Liver (tissue), 9 donors: ENCODE measurements around the gene PAIP1. TPM values are rescaled to one million over a fixed set of nuclear protein-coding genes. Genes with fewer than 3 reads are reported as not detected.
A peak's percentile ranks its signal among the peaks of the same experiment; 100 is the strongest.

Experiments
- DNase-seq: peaks from one replicate; pipeline ENCODE4 v3.0.0-alpha.2; 2017; ENCODE audit warnings: low spot score
- H3K27ac ChIP-seq, 2 donors: one replicate each; pipeline ENCODE4 v1.7.0; 2013; ENCODE audit warnings: inconsistent platforms in 2 of 2, low read length in 2 of 2, control low read depth in 1 of 2, low read depth in 1 of 2, mild to moderate bottlenecking in 1 of 2
- H3K27me3 ChIP-seq, 4 donors: one replicate each; pipeline versions ENCODE4 v1.6.1 to v1.7.0; 2013; ENCODE audit warnings: low read length in 3 of 4, inconsistent platforms in 1 of 4, mild to moderate bottlenecking in 1 of 4, moderate library complexity in 1 of 4; ENCODE audit not compliant: control insufficient read depth in 4 of 4, insufficient read depth in 4 of 4
- H3K36me3 ChIP-seq, 4 donors: one replicate each; pipeline versions ENCODE4 v1.6.1 to v1.7.0; 2013; ENCODE audit warnings: low read length in 3 of 4, mild to moderate bottlenecking in 3 of 4, low read depth in 1 of 4, moderate library complexity in 1 of 4; ENCODE audit not compliant: control insufficient read depth in 4 of 4, insufficient read depth in 3 of 4
- H3K4me1 ChIP-seq, 4 donors: one replicate each; pipeline versions ENCODE4 v1.6.1 to v1.7.0; 2013; ENCODE audit warnings: low read length in 3 of 4, mild to moderate bottlenecking in 3 of 4, moderate library complexity in 1 of 4; ENCODE audit not compliant: control insufficient read depth in 4 of 4, insufficient read depth in 4 of 4
- H3K4me3 ChIP-seq, 3 donors: one replicate each; pipeline versions ENCODE4 v1.6.1 to v1.7.0; 2013; ENCODE audit warnings: low read length in 3 of 3, control low read depth in 1 of 3, low read depth in 1 of 3, mild to moderate bottlenecking in 1 of 3
- H3K9ac ChIP-seq, 2 donors: one replicate each; pipeline ENCODE4 v1.7.0; 2013; ENCODE audit warnings: low read length in 2 of 2, mild to moderate bottlenecking in 2 of 2, moderate library complexity in 2 of 2, control low read depth in 1 of 2, low read depth in 1 of 2
- H3K9me3 ChIP-seq, 4 donors: one replicate each; pipeline versions ENCODE4 v1.6.1 to v1.7.0; 2013; ENCODE audit warnings: low read length in 3 of 4; ENCODE audit not compliant: control insufficient read depth in 4 of 4
- EGR1 ChIP-seq, 2 donors: IDR thresholded peaks; 2 replicates each; pipeline ENCODE4 v1.6.1; 2016 to 2018; ENCODE audit warnings: antibody characterized with exemption in 2 of 2, low read depth in 2 of 2
- FOXA2 ChIP-seq: IDR thresholded peaks from 2 replicates; pipeline ENCODE4 v1.6.1; 2016; ENCODE audit warnings: antibody characterized with exemption
- GABPA ChIP-seq, 2 donors: IDR thresholded peaks in 1 of 2; conservative IDR thresholded peaks in 1 of 2; 2 replicates each; pipeline ENCODE4 v1.6.1; 2016; ENCODE audit warnings: antibody characterized with exemption in 2 of 2, mild to moderate bottlenecking in 1 of 2, moderate library complexity in 1 of 2
- HNF4A ChIP-seq, 2 donors: conservative IDR thresholded peaks; 2 replicates each; pipeline ENCODE4 v1.6.1; 2016; ENCODE audit warnings: antibody characterized with exemption in 2 of 2, mild to moderate bottlenecking in 2 of 2
- HNF4G ChIP-seq: IDR thresholded peaks from 2 replicates; pipeline ENCODE4 v1.6.1; 2016; ENCODE audit warnings: antibody characterized with exemption
- JUND ChIP-seq, 2 donors: IDR thresholded peaks; 2 replicates each; pipeline ENCODE4 v1.6.1; 2016; ENCODE audit warnings: antibody characterized with exemption in 2 of 2
- MAX ChIP-seq: IDR thresholded peaks from 2 replicates; pipeline ENCODE4 v1.6.1; 2016; ENCODE audit warnings: antibody characterized with exemption
- NR2F2 ChIP-seq: IDR thresholded peaks from 2 replicates; pipeline ENCODE4 v1.6.1; 2016; ENCODE audit warnings: antibody characterized with exemption
- RAD21 ChIP-seq, 2 donors: IDR thresholded peaks; 2 replicates each; pipeline ENCODE4 v1.6.1; 2016; ENCODE audit warnings: antibody characterized with exemption in 2 of 2, mild to moderate bottlenecking in 2 of 2
- RXRA ChIP-seq, 2 donors: IDR thresholded peaks; 2 replicates each; pipeline ENCODE4 v1.6.1; 2017 to 2018; ENCODE audit warnings: antibody characterized with exemption in 2 of 2, mild to moderate bottlenecking in 1 of 2
- SP1 ChIP-seq: IDR thresholded peaks from 2 replicates; pipeline ENCODE4 v1.6.1; 2018; ENCODE audit warnings: antibody characterized with exemption, mild to moderate bottlenecking
- TAF1 ChIP-seq: conservative IDR thresholded peaks from 2 replicates; pipeline ENCODE4 v1.6.1; 2016; ENCODE audit warnings: antibody characterized with exemption, mild to moderate bottlenecking
- YY1 ChIP-seq: IDR thresholded peaks from 2 replicates; pipeline ENCODE4 v1.6.1; 2016; ENCODE audit warnings: antibody characterized with exemption, mild to moderate bottlenecking
- WGBS: extraction: QIAGEN DNeasy Blood & Tissue Kit; methylation state at CpG from one replicate; pipeline ENCODE4 v1.1.7; 2013; 5-methylcytosine and 5-hydroxymethylcytosine counted together
- polyA plus RNA-seq, 2 donors: library from polyadenylated mRNA; stranded (reverse) in 1 of 2; unstranded in 1 of 2; fragments of 200-250 nt in 1 of 2; fragments of >200 nt in 1 of 2; fragmentation: Nextera tagmentation in 1 of 2; extraction: Ambion mirVana in 1 of 2; gene quantifications; one replicate each; pipeline versions ENCODE4 v1.2.1 to v1.2.3, GENCODE V29; 2013 to 2015
- total RNA-seq, 2 donors: library from RNA; depleted of rRNA; stranded (reverse); fragments of >200 nt; gene quantifications; one replicate each; pipeline ENCODE4 v1.2.3, GENCODE V29; 2014
- TF ChIP-seq, protein P1 (sequence below): IDR thresholded peaks from 2 replicates; pipeline ENCODE4 v1.6.1; 2016; ENCODE audit warnings: antibody characterized with exemption
- TF ChIP-seq, protein P2 (sequence below): fragments of 150-350 bp; IDR thresholded peaks from 2 replicates; pipeline ENCODE4 v1.5.1; 2017; ENCODE audit warnings: improper control_type of control experiment, low read depth, low read length; ENCODE audit not compliant: missing input control
- TF ChIP-seq, protein P3 (sequence below): IDR thresholded peaks from 2 replicates; pipeline ENCODE4 v1.6.1; 2016; ENCODE audit warnings: antibody characterized with exemption
- donor health status: healthy.
- donor health status: healthy.
- donor health status: healthy.
- donor health status: healthy.
- donor health status: healthy.

Gene PAIP1
- total and polyA plus RNA-seq, 4 donors, result 27.0 to 50.8 (median 44.2) TPM

DNA sequence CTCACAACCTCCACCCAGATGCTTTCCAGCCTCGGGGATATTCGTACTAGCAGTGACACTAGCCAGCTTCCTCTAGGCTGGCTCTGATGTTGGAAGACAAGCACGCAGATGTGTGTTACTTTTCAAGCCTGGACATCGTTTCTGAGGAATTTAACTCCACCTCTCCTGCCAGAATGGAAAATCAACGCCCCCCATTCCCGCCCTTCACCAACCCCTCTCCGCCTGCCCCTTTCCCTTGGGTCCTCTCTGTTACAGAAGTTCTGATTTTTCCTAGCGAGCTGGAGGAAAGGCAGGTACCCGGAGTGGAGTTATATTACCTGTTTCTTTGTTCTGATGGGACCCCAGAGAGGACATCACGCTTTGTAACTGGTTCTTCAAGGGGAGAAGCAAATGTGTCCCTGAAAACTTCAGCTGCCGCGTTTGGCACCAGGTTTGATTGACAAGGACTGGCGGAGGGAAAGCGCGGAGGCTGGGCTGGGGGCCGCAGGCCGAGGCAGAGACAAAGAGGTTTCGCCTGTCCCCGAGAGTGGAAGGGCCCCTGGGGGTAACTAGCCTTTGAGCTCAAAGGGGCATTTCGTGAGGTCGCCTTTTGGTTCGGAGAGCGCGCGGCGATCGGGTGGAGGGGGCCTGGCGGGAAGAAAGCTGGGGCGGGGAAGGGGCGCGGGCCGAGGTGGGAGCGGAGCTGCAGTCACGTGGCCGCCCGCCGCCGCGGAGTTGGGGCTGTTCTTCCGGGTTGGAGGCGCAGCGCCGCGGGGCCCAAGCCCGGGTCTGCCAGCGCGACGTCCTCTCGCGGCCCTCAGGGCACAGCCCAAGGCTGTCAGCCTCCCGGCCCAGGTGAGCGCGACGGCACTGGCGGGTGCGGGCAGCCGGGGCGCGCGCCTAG, 45.8 kb upstream of the PAIP1 start, which contains the start of gene NNT:
Gene NNT (plus strand): TSS at position 720 of the 883 bp plus-strand sequence. CDS start 6,016 bp downstream, outside the sequence.
- peak; percentile 79 for DNase-seq
- H3K9me3 ChIP-seq, result no peaks in the 10 kb centered on the region
- peak within 1 kb of the TSS; percentile 88 to 90 for H3K27ac ChIP-seq
- under 1% methylated on average over 60 of the region's 60 CpGs for WGBS
- H3K4me1 ChIP-seq, result peaks cover 10 to 33% (median 17%) of the 10 kb centered on the region in 4 donors
- TF ChIP-seq JUND (IDR thresholded peaks at IDR 0.05) (no peak), RAD21 (IDR thresholded peaks at IDR 0.05) (no peak), HNF4A (conservative IDR thresholded peaks at IDR 0.05) (no peak), GABPA (IDR thresholded peaks at IDR 0.05 in 1 of 2, conservative IDR thresholded peaks at IDR 0.05 in 1 of 2) (no peak), HNF4G (no peak), MAX (no peak), EGR1 (IDR thresholded peaks at IDR 0.05; ENCODE audit: low read depth in 2 of 2) (no peak)
- TF ChIP-seq, protein P1, sequence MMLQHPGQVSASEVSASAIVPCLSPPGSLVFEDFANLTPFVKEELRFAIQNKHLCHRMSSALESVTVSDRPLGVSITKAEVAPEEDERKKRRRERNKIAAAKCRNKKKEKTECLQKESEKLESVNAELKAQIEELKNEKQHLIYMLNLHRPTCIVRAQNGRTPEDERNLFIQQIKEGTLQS, result no peak
- TF ChIP-seq, protein P2, sequence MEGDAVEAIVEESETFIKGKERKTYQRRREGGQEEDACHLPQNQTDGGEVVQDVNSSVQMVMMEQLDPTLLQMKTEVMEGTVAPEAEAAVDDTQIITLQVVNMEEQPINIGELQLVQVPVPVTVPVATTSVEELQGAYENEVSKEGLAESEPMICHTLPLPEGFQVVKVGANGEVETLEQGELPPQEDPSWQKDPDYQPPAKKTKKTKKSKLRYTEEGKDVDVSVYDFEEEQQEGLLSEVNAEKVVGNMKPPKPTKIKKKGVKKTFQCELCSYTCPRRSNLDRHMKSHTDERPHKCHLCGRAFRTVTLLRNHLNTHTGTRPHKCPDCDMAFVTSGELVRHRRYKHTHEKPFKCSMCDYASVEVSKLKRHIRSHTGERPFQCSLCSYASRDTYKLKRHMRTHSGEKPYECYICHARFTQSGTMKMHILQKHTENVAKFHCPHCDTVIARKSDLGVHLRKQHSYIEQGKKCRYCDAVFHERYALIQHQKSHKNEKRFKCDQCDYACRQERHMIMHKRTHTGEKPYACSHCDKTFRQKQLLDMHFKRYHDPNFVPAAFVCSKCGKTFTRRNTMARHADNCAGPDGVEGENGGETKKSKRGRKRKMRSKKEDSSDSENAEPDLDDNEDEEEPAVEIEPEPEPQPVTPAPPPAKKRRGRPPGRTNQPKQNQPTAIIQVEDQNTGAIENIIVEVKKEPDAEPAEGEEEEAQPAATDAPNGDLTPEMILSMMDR, result no peak
- peaks cover 0 to 3% (median 0%) of the 10 kb centered on the region in 4 donors for H3K36me3 ChIP-seq
- H3K9ac ChIP-seq, result peak within 1 kb of the TSS; percentile 74 to 91
- no peaks in the 10 kb centered on the region for H3K27me3 ChIP-seq
- H3K4me3 ChIP-seq, result peak within 1 kb of the TSS; percentile 56 to 91 (median 81)

GRCh38 chr5:43601454-43602260, 44.8 kb upstream of the PAIP1 start:
- Histone ChIP-seq H3K36me3 (no peaks in the 10 kb centered on the region), H3K4me3 (peak overlapping the region; percentile 12 to 91 (median 81)), H3K9ac (peak overlapping the region; percentile 74 to 91), H3K27ac (peak overlapping the region; percentile 48 to 90), H3K4me1 (peaks cover 10 to 34% (median 18%) of the 10 kb centered on the region in 4 donors), H3K9me3 (no peaks in the 10 kb centered on the region), H3K27me3 (no peaks in the 10 kb centered on the region)
- DNase-seq, result no peak
- WGBS, result 39% methylated on average over 8 of the region's 8 CpGs
- TF ChIP-seq, protein P3, sequence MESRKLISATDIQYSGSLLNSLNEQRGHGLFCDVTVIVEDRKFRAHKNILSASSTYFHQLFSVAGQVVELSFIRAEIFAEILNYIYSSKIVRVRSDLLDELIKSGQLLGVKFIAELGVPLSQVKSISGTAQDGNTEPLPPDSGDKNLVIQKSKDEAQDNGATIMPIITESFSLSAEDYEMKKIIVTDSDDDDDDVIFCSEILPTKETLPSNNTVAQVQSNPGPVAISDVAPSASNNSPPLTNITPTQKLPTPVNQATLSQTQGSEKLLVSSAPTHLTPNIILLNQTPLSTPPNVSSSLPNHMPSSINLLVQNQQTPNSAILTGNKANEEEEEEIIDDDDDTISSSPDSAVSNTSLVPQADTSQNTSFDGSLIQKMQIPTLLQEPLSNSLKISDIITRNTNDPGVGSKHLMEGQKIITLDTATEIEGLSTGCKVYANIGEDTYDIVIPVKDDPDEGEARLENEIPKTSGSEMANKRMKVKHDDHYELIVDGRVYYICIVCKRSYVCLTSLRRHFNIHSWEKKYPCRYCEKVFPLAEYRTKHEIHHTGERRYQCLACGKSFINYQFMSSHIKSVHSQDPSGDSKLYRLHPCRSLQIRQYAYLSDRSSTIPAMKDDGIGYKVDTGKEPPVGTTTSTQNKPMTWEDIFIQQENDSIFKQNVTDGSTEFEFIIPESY, result no peak
- TF ChIP-seq YY1 (peak; percentile 94), GABPA (IDR thresholded peaks at IDR 0.05 in 1 of 2, conservative IDR thresholded peaks at IDR 0.05 in 1 of 2) (peak in 1 of 2 donors; percentile 14), RXRA (IDR thresholded peaks at IDR 0.05) (peak; percentile 46 to 51), SP1 (peak; percentile 22), NR2F2 (no peak), HNF4A (conservative IDR thresholded peaks at IDR 0.05) (no peak), FOXA2 (no peak), JUND (IDR thresholded peaks at IDR 0.05) (no peak), EGR1 (IDR thresholded peaks at IDR 0.05; ENCODE audit: low read depth in 2 of 2) (no peak), MAX (no peak), HNF4G (no peak), TAF1 (no peak), RAD21 (IDR thresholded peaks at IDR 0.05) (peak in 1 of 2 donors; percentile 3)
- TF ChIP-seq, protein P1, result no peak
- TF ChIP-seq, protein P2, result no peak
